ENCODE data around the gene HKDC1.

DNA sequence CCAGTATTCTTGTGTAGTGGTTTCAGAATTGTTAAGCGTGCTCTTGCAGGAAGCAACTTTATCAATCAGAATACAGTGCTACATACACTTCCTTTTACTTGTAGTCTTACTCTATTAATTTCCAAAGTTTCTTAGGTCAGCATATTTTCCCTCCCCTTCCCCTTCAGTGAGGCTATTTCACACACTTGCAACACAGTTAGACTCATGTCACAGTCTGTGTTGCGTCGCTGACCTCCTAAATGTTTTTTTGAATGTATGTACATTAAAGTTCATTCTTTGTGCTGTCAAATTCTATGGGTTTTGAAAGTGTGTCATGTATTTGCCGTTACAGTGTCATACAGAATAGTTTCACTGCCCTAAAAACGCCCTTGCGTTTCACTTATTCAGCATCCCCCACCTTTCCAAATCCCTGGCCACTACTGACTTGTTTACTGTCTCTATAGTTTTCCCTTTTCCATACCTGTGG lies 5.4 kb upstream of the HKDC1 start:
- TF ChIP-seq POLR2A (IDR thresholded peaks at IDR 0.05; ENCODE audit: low read length): no peak
- TF ChIP-seq, protein P1, sequence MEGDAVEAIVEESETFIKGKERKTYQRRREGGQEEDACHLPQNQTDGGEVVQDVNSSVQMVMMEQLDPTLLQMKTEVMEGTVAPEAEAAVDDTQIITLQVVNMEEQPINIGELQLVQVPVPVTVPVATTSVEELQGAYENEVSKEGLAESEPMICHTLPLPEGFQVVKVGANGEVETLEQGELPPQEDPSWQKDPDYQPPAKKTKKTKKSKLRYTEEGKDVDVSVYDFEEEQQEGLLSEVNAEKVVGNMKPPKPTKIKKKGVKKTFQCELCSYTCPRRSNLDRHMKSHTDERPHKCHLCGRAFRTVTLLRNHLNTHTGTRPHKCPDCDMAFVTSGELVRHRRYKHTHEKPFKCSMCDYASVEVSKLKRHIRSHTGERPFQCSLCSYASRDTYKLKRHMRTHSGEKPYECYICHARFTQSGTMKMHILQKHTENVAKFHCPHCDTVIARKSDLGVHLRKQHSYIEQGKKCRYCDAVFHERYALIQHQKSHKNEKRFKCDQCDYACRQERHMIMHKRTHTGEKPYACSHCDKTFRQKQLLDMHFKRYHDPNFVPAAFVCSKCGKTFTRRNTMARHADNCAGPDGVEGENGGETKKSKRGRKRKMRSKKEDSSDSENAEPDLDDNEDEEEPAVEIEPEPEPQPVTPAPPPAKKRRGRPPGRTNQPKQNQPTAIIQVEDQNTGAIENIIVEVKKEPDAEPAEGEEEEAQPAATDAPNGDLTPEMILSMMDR (IDR thresholded peaks at IDR 0.05): no peak
- no peak for TF ChIP-seq RFX5 (IDR thresholded peaks at IDR 0.05)
- no peak for TF ChIP-seq RARB (CRISPR knock-in tag; IDR thresholded peaks at IDR 0.05)
- TF ChIP-seq MAZ (IDR thresholded peaks at IDR 0.05; ENCODE audit: borderline replicate concordance, low read depth, low read length): no peak
- TF ChIP-seq ESRRA (IDR thresholded peaks at IDR 0.05; ENCODE audit: borderline replicate concordance, low read length): no peak
- TF ChIP-seq EP300 (IDR thresholded peaks at IDR 0.05): no peak
- no peak for TF ChIP-seq PHF8 (IDR thresholded peaks at IDR 0.05; ENCODE audit: borderline replicate concordance, low read depth)
